GM19023 (cell line): ENCODE measurements around the gene CHST15.
"Not testable (repeated sequence)": the region's sequence is repeated elsewhere in the genome, so short reads cannot be mapped to it uniquely, and the experiment has no call there.

ENCODE experiments used
- ATAC-seq: cut with Tn5 transposase; IDR thresholded peaks from one replicate; pipeline ENCODE4 v1.9.1; 2021; ENCODE audit warnings: mild to moderate bottlenecking, moderate library complexity; ENCODE audit not compliant: unreplicated experiment

The CHST15 gene

DNA sequence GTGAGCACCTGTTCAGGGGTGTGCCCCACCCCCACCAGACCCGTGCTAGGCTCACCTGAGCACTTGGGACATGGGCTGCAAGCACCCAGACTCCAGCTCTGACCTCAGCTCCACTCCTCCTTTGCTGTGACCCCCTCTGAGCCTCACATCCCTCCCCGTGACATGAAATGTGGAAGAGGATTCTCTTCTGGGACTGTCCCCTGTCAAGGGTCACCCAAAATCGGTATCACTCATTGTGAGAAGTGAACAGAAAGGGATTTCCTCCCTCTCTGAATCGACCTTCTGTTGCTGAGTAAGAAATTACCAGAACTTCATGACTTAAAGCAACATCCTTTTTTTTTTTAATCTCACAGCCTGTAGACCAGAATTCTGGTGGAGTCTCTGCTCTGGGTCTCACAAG, 6.2 kb upstream of the CHST15 start:
- no peak for ATAC-seq

DNA sequence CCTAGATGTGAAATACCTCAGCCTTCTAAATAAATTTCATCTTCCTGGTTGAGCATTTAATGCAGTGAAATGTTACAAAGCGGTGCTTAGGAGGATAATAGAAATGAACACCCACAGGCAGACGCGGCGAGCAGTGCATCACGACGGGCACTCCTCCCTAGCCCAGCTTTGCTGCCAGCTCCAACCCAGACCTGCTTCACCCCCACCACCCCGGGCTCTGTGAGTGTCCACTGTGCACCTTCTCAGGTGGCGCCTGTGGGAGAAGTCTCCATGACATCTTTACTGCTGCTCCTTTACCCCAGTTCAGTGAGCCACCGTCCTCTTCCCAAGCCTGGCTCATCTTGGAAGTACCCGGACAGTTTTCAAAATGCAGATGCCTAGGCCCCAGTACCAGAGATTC, 5.2 kb upstream of the CHST15 start:
- ATAC-seq, result no peak

DNA sequence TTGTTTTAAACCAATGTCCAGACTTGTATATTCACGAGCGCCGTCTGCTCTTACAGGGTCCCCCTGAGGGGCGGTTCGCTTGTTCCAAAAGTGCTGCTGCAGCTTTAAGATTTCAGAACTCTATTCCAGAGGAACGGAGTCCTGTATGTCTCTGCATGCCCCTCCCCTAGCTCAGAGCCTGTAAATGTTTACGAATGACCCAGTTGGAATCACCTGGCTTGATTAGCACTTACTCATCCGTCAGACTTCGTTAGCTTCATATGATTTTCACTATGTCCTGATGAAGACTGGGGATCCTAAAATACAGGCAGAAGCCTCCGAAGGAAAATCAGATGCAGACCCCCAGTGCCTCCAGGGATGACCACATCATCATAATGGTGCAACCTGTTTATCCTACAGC, 4.5 kb upstream of the CHST15 start:
- no peak for ATAC-seq

DNA sequence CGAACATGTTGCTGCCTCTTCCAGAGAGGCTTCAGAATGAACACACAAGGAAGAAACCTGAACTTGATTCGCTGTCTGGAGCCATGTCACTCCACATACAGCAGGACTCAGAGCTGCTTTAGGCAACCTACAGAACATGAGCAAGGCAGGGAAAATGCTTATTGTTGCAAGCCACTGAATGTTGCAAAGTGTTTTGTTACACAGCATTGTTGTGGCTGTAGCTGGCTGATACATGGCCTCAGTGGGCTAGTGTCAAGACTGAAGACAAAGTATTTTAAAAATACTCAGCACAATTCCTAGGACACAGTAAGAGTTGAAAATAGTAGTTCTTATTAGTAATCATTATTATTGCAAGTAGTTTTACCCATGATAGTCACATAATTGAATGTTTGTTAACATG, 3.1 kb upstream of the CHST15 start:
- ATAC-seq, result no peak

DNA sequence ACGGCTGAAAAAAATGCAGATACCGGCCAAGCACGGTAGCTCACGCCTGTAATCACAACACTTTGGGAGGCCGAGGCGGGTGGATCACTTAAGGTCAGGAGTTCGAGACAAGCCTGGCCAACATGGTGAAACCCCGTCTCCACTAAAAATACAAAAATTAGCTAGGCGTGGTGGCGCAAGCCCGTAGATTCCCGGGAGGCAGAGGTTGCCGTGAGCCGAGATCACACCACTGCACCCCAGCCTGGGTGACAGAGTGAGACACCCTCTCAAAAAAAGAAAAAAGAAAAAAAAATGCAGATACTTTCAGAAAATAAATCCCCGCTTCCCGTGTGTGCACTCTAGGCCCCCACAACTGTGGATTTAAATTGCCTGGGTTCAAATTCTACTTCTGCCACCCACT, 2.4 kb upstream of the CHST15 start:
- ATAC-seq, result not testable (repeated sequence)

DNA sequence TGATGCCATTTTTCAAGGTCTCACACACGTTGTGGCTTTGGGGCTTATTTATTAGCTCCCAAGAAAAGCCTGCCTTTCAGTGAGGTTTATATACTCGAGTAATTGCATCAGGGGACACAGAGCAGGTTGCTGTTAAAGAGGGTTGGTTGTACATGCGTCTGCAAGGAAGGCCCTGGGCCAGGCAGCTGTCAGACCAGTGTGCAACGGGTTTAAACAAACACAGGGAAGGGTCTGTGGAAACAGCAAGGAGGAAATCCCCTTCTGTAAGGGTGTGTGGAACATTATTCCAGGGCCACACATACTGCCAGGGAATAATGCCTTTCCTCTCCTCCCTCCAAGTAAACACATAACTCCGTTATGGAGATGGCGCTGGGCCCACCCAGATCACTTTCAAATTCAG, 1.7 kb upstream of the CHST15 start:
- ATAC-seq, result no peak

GRCh38 chr10:124094419-124094785, 1.0 kb upstream of the CHST15 start:
- ATAC-seq, result no peak

DNA sequence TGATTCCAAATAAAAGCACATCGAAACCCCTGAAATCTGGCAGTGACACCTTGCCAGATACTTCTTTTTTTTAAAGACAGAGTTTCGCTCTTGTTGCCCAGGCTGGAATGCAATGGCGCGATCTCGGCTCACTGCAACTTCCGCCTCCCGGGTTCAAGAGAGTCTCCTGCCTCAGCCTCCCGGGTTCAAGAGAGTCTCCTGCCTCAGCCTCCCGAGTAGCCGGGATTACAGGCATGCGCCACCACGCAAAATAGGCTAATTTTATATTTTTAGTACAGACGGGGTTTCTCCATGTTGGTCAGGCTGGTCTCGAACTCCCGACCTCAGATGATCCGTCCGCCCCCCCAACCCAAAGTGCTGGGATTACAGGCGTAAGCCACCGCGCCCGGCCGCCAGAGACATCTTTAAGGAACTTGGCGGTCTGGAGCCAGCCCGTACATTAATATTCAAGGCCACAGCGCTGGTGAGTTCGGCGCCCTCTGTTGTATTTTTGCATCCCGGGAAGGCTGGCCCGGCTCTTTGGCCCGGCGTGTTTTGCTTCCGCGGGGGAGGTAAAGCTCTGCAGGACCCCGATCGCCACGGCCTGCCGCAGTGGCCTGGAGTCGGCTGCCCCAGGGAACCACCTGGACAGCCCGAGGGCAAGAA, 498 bp upstream of the CHST15 start:
- ATAC-seq, result not testable (repeated sequence)

DNA sequence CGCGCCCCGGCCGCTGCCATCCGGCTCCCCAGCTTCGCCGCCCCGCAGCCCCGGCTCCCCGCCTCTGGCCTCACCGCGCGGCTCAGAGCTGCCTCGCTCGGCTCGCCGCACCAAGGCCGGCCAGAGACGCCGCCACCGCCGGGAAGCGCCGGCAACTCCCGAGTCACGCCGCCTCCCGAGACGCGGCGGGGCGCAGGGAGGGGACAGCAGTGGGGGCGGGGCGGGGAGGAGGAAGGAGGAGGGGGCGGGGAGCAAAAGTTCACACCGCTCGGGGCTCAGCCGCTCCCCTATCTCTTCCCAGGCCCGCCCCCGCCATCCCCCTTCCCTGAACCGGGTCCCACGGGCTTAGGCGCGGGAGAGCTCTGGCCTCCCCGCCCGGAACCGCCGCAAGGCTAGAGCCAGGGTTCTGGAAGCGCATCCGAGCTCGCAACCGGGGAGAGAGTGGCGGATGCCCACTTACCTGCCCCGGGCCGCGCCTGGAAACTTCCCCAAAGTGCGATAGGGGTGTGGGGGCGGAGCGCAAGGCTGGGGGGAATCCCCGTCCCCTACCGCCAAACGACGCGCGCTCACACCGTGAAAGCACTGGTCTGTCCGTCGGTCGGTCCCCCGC, 1.0 kb downstream of the CHST15 start:
- peak; percentile 52 for ATAC-seq

DNA sequence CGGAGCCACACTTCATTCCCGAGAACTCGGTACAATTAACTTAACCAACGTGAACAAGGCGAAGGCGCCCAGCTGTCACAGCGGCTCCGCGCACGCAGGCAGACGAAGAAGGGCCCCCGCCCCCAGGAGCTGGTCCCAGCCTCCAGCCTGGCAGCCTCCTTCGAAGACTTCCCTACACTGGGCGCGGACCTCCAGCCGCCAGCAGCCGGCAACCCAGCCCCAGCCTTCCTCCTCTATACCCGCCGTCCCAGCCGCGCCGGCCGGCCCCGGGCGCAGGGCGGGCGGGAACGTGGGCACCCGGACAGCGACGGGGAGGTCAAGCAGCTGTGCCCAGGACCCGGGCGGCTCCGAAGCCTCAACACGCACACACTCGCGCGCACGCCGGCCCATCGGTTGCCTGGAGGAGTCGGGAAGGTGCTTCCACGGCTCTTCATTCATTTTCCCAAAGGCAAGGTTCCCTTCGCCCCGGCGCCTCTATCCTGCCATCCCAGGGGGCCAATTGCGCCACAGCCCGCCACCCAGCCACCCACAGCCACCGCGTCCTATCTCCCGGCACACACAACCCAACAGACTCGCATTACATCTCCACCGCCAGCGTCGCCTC, 1.6 kb downstream of the CHST15 start:
- no peak for ATAC-seq

GRCh38 chr10:124090601-124091209, 2.7 kb downstream of the CHST15 start:
- no peak for ATAC-seq

GRCh38 chr10:124089859-124090258, 3.5 kb downstream of the CHST15 start:
- no peak for ATAC-seq

DNA sequence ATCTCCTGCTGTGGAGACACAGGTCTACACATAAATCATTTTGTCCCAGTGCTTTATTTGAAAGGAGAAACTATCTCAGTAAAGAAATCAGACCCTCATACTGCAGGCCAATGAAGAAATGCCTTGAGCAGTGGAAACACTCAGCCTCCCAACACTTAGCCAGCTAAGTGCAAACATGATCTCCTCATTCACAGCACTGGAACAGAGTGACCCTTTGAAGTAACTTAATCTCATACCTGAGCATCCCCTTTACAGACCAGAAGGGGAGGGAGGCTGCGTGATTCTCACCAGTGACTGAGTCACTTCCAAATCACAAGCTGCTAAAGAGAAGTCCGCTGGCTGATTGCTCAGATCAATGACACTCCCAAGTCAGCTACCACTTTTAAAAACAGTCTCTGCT, 4.5 kb downstream of the CHST15 start:
- ATAC-seq, result no peak

GRCh38 chr10:124087672-124088634, 5.4 kb downstream of the CHST15 start:
- ATAC-seq, result no peak

DNA sequence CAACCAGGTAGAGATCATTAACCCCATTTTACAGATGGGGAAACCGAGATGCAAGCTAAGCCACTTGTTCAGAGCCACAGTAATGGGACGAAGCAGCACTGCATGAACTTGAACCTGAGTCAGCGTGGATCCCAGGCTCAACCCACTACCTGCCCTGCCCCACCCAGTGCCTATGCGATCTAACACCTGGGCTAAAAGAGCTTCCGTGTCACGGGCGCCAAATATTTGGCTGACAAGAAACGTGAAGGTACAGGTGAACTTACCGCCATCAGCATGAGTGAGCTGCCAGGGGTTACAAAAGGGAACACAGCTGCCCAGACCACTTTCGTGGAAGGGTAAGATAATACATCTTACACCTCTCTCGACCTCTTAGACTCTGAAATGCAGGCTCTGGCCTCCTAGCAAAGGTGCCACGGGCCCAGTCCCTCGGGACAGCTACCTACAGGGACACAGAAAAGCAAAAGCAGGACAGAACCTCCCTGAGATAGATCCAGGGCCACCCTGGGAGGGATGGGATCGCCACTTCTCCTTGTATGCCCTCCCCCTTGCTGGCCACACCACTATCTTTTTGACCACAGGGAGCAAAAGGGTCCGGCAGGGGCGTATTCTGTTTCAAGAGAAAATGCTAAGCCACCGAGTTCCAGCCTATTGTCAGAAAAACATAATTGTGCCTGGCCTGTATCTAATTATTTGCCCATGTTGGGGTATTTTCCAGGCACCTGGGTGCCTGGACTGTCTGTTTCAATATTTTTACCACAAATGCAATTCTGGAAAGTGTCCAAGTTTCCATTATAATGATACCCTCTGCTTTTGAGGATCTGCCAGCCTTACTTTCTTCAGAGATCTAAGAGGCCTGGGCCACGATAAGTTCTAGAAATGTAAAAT, 6.4 kb downstream of the CHST15 start:
- ATAC-seq, result no peak

- ATAC-seq, result no peak
These were observed 7.2 kb downstream of the CHST15 start for GRCh38 chr10:124086097-124086710.

DNA sequence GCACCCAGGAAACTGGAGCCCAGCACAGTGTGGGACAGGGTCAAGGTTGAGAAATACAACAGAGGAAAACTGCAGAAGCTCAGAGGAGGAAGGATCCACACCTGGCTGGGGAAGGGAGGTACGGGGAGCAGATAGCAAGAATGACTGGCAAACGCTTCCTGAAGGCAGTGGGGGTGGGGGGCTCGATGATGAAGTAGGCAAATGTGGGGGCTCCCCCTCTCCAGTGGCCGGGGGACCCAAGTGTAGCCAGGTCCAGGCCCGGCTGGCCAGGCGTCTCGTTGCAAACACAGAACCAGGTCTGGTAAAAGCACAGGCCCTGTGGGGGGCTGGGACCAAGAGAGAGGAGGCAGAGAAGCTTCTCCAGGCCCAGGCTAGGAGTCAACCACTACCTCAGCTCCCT, 7.7 kb downstream of the CHST15 start:
- no peak for ATAC-seq

- ATAC-seq, result no peak
These were observed 8.7 kb downstream of the CHST15 start for GRCh38 chr10:124084708-124085107.

- ATAC-seq, result no peak
These were observed 9.5 kb downstream of the CHST15 start for GRCh38 chr10:124083740-124084397.
